ENCODE results near the gene FBXO34.

GRCh38 chr14:55349565-55349964, 78.3 kb downstream of the FBXO34 start:
- no peak for TF ChIP-seq CTCF (IDR thresholded peaks at IDR 0.05)
- TF ChIP-seq POLR2A (IDR thresholded peaks at IDR 0.05) = no peak
